22Rv1 (cell line): ENCODE measurements around the gene CFC1.
"Not testable (repeated sequence)": the region's sequence is repeated elsewhere in the genome, so short reads cannot be mapped to it uniquely, and the experiment has no call there.

ENCODE experiments used
- ZFX ChIP-seq: fragments of 450-650 bp; IDR thresholded peaks from 2 replicates; pipeline ENCODE4 v1.6.1; 2017; ENCODE audit warnings: antibody characterized with exemption, borderline replicate concordance
- TF ChIP-seq, protein P1 (sequence below): fragments of 450-650 bp; IDR thresholded peaks from 2 replicates; pipeline ENCODE4 v1.5.1; 2017; ENCODE audit warnings: mild to moderate bottlenecking

DNA sequence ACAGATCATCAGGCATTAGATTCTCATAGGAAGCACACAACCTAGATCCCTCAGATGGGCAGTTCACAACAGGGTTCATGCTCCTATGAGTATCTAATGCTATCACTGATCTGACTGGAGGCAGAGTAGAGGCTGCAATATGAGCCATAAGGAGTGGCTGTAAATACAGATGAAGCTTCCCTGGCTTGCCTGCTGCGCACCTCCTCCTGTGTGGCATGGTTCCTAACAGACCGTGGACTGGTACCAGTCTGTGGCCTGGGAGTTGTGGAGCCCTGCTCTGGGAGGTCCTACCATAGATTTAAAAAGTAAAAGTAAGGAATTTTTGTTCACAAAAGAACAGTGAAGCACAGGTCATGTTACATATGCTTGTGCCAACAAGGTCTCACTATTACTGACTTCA, 39.6 kb upstream of the CFC1 start:
- TF ChIP-seq, protein P1, sequence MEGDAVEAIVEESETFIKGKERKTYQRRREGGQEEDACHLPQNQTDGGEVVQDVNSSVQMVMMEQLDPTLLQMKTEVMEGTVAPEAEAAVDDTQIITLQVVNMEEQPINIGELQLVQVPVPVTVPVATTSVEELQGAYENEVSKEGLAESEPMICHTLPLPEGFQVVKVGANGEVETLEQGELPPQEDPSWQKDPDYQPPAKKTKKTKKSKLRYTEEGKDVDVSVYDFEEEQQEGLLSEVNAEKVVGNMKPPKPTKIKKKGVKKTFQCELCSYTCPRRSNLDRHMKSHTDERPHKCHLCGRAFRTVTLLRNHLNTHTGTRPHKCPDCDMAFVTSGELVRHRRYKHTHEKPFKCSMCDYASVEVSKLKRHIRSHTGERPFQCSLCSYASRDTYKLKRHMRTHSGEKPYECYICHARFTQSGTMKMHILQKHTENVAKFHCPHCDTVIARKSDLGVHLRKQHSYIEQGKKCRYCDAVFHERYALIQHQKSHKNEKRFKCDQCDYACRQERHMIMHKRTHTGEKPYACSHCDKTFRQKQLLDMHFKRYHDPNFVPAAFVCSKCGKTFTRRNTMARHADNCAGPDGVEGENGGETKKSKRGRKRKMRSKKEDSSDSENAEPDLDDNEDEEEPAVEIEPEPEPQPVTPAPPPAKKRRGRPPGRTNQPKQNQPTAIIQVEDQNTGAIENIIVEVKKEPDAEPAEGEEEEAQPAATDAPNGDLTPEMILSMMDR: not testable (repeated sequence)
- TF ChIP-seq ZFX: not testable (repeated sequence)
